GM19240 (cell line): ENCODE data around the gene VAMP1.
A peak's percentile ranks its signal among the peaks of the same experiment; 100 is the strongest.

ENCODE experiments used
- DNase-seq: peaks from one replicate; pipeline ENCODE4 v3.0.0; 2011; ENCODE audit warnings: low spot score; ENCODE audit not compliant: insufficient read length

VAMP1 gene

GRCh38 chr12:6425590-6426531, 44.6 kb downstream of the VAMP1 start:
- no peak for DNase-seq

GRCh38 chr12:6424866-6425265, 45.6 kb downstream of the VAMP1 start:
- DNase-seq = no peak

GRCh38 chr12:6424008-6424347, 46.5 kb downstream of the VAMP1 start:
- no peak for DNase-seq

GRCh38 chr12:6423267-6424007, 47.0 kb downstream of the VAMP1 start:
- peak; percentile 59 for DNase-seq

- DNase-seq = no peak
Observed at GRCh38 chr12:6420364-6420763, 50.1 kb downstream of the VAMP1 start.

GRCh38 chr12:6418796-6419195, 51.7 kb downstream of the VAMP1 start:
- no peak for DNase-seq

GRCh38 chr12:6416596-6416995, 53.9 kb downstream of the VAMP1 start:
- DNase-seq = no peak
